Dendritic cell treated with granulocyte-macrophage colony-stimulating factor and Interleukin-4, amounts not matched to agents 40 ng/mL and 50 ng/mL, for 4 days (primary cell): ENCODE results near the gene ORC4.
"Not testable (repeated sequence)": the region's sequence is repeated elsewhere in the genome, so short reads cannot be mapped to it uniquely, and the experiment has no call there.

ENCODE experiments used
- H3K27ac Mint-ChIP-seq: one replicate; pipeline ENCODE4 v1.8.0; 2022; ENCODE audit warnings: mild to moderate bottlenecking, mixed read lengths
- H3K27me3 Mint-ChIP-seq: one replicate; pipeline ENCODE4 v1.8.0; 2022; ENCODE audit warnings: mild to moderate bottlenecking, mixed read lengths
- H3K36me3 Mint-ChIP-seq: one replicate; pipeline ENCODE4 v1.8.0; 2022; ENCODE audit warnings: low read depth, mixed read lengths
- H3K4me1 Mint-ChIP-seq: one replicate; pipeline ENCODE4 v1.8.0; 2022; ENCODE audit warnings: low read depth, mixed read lengths
- H3K4me3 Mint-ChIP-seq: one replicate; pipeline ENCODE4 v1.8.0; 2022; ENCODE audit warnings: mild to moderate bottlenecking, moderate library complexity, mixed read lengths
- H3K9me3 Mint-ChIP-seq: one replicate; pipeline ENCODE4 v1.8.0; 2022; ENCODE audit warnings: mixed read lengths
- intact Hi-C: fragments of 100-400 bp; cut with micrococcal nuclease; formaldehyde crosslinking; loops from one replicate; pipeline ENCODE4 v1.15.0; 2022

Gene ORC4

GRCh38 chr2:148002420-148002819 is 18.1 kb downstream of the ORC4 start:
- Mint-ChIP-seq H3K9me3 (peaks cover 25% of the 10 kb centered on the region), H3K36me3 (peaks cover 21% of the 10 kb centered on the region)
- H3K4me1 Mint-ChIP-seq, H3K27me3 Mint-ChIP-seq, intact Hi-C loops, H3K27ac Mint-ChIP-seq, H3K4me3 Mint-ChIP-seq: not testable (repeated sequence)

GRCh38 chr2:148000095-148000494 is 20.4 kb downstream of the ORC4 start:
- intact Hi-C loops, result no loop called here
- H3K4me3 Mint-ChIP-seq, result no peak overlapping the region
- H3K27ac Mint-ChIP-seq, result no peak overlapping the region
- H3K4me1 Mint-ChIP-seq, result no peaks in the 10 kb centered on the region
- peaks cover 35% of the 10 kb centered on the region for H3K9me3 Mint-ChIP-seq
- no peaks in the 10 kb centered on the region for H3K27me3 Mint-ChIP-seq
- peaks cover 34% of the 10 kb centered on the region for H3K36me3 Mint-ChIP-seq

DNA sequence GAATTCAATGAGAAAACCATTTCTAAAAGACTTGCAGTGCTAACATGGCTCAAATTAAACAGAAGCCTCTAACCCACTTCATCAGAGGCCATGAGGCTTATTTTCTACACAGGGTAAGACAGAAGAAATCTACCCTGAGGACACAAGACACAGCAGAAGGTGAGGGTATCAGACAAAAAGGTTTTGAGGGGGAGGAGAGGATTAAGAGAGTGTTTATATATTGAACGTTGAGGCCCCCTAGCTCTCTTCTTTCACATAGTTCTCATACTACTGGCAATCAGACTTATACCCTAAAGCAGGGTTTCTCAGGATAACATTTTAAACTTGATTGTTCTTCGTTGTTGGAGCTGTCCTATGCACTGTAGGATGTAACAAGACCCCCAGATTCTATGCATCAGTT is 21.4 kb downstream of the ORC4 start:
- H3K27ac Mint-ChIP-seq, result no peak overlapping the region
- intact Hi-C loops, result no loop called here
- no peak overlapping the region for H3K4me3 Mint-ChIP-seq
- peaks cover 38% of the 10 kb centered on the region for H3K9me3 Mint-ChIP-seq
- H3K36me3 Mint-ChIP-seq, result peaks cover 43% of the 10 kb centered on the region
- no peaks in the 10 kb centered on the region for H3K27me3 Mint-ChIP-seq
- no peaks in the 10 kb centered on the region for H3K4me1 Mint-ChIP-seq

DNA sequence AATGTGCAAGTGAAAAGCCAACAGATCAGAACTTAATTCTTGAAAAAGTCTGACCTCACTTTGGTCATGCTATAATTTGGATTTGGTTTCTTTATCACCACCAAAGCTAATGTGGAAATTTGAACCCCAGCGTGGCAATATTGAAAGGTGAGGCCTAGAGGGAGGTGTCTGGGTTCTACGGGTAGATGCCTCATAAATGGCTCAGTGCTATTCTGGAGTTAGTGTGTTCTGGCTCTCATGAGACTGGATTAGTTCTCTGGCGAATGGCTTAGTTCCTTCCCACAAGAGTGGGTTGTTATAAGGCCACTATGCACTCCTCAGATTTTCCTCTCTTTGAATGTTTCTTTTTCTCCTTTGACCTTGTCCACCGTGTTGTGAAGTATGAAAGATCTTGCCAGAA is 22.3 kb downstream of the ORC4 start:
- no peaks in the 10 kb centered on the region for H3K4me1 Mint-ChIP-seq
- H3K4me3 Mint-ChIP-seq, result no peak overlapping the region
- no peaks in the 10 kb centered on the region for H3K27me3 Mint-ChIP-seq
- peaks cover 28% of the 10 kb centered on the region for H3K9me3 Mint-ChIP-seq
- no peak overlapping the region for H3K27ac Mint-ChIP-seq
- H3K36me3 Mint-ChIP-seq, result peaks cover 39% of the 10 kb centered on the region
- intact Hi-C loops, result no loop called here

- Mint-ChIP-seq H3K27me3 (no peaks in the 10 kb centered on the region), H3K4me3 (no peak overlapping the region), H3K36me3 (peaks cover 28% of the 10 kb centered on the region), H3K27ac (no peak overlapping the region), H3K9me3 (peaks cover 17% of the 10 kb centered on the region), H3K4me1 (peaks cover 6% of the 10 kb centered on the region)
- intact Hi-C loops, result no loop called here
These were observed 23.7 kb downstream of the ORC4 start for GRCh38 chr2:147996828-147997227.

- H3K4me3 Mint-ChIP-seq, H3K27me3 Mint-ChIP-seq, H3K4me1 Mint-ChIP-seq, H3K27ac Mint-ChIP-seq: not testable (repeated sequence)
- H3K36me3 Mint-ChIP-seq, result peaks cover 28% of the 10 kb centered on the region
- peaks cover 17% of the 10 kb centered on the region for H3K9me3 Mint-ChIP-seq
- intact Hi-C loops, result loop anchor here (5.0 kb wide), 1 partner anchor 207 kb away; no protein-coding TSS in a partner anchor
These were observed 25.6 kb downstream of the ORC4 start for GRCh38 chr2:147994965-147995364.

DNA sequence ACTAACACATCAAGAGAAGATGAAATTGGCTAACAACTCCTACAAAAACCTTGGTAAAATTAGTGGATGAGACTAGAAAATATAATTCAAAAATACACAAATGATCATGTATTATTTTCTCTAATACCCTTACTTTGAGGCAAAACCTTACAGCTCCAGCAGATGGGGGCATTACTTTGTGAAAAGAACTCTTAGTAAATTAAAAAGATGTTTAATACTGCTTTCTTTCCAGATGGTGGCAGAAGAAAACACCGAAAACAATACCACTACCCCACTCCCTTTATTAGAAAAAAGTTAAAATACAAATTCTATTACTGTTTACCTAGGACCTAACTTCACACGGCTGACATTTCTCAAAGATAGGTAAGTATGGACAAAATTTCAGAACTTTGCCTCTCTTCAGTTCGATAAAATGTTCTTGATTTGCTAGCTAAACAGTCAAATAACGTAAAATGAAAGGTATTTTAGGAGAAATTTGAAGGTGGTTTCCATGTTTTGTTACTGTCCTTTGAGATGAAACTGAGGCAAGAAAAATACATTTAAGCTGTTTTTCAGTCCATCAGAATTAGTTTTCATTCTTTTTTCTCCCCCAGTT is 30.6 kb downstream of the ORC4 start:
- Mint-ChIP-seq H3K36me3 (peaks cover 6% of the 10 kb centered on the region), H3K27ac (no peak overlapping the region)
- intact Hi-C loops, result loop anchor here (5.0 kb wide), 1 partner anchor 212 kb away; no protein-coding TSS in a partner anchor

GRCh38 chr2:147989102-147989501 is 31.4 kb downstream of the ORC4 start:
- Mint-ChIP-seq H3K9me3 (no peaks in the 10 kb centered on the region), H3K36me3 (no peaks in the 10 kb centered on the region), H3K4me3 (no peak overlapping the region), H3K27ac (no peak overlapping the region), H3K4me1 (peaks cover 6% of the 10 kb centered on the region), H3K27me3 (no peaks in the 10 kb centered on the region)
- intact Hi-C loops, result no loop called here

More for the DNA sequence above, 30.6 kb downstream of the ORC4 start:
- no peaks in the 10 kb centered on the region for H3K27me3 Mint-ChIP-seq
- no peak overlapping the region for H3K4me3 Mint-ChIP-seq
- H3K4me1 Mint-ChIP-seq, result peaks cover 6% of the 10 kb centered on the region
- peaks cover 2% of the 10 kb centered on the region for H3K9me3 Mint-ChIP-seq

GRCh38 chr2:147980940-147981528 is 39.5 kb downstream of the ORC4 start:
- Mint-ChIP-seq H3K27me3 (no peaks in the 10 kb centered on the region), H3K36me3 (no peaks in the 10 kb centered on the region), H3K27ac (no peak overlapping the region), H3K4me1 (no peaks in the 10 kb centered on the region), H3K4me3 (no peak overlapping the region), H3K9me3 (no peaks in the 10 kb centered on the region)
- intact Hi-C loops, result no loop called here

GRCh38 chr2:147977679-147978078 is 42.9 kb downstream of the ORC4 start:
- no peaks in the 10 kb centered on the region for H3K27me3 Mint-ChIP-seq

DNA sequence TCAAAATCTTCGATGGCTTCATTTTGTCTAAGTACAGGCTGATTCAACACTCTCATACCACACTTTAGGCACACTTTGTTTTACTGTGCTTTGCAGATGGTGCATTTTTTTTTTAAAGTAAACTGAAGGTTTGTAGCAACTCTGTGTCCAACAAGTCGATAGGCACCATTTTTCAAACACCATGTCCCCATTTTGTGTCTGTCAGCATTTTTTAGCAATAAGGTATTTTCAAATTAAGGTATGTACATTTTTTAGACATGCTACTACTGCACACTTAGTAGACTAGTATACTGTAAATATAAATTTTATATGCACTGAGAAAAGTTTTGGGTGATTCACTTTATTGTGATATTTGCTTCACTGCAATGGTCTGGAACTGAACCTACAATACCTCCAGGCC is 44.4 kb downstream of the ORC4 start:
- H3K9me3 Mint-ChIP-seq, result no peaks in the 10 kb centered on the region
- H3K27ac Mint-ChIP-seq, result no peak overlapping the region
- H3K36me3 Mint-ChIP-seq, result peaks cover 11% of the 10 kb centered on the region
- H3K27me3 Mint-ChIP-seq, result no peaks in the 10 kb centered on the region
- no peak overlapping the region for H3K4me3 Mint-ChIP-seq
- intact Hi-C loops, result no loop called here
- no peaks in the 10 kb centered on the region for H3K4me1 Mint-ChIP-seq

More at GRCh38 chr2:147977679-147978078, 42.9 kb downstream of the ORC4 start:
- H3K27ac Mint-ChIP-seq, result no peak overlapping the region
- H3K4me1 Mint-ChIP-seq, result no peaks in the 10 kb centered on the region
- intact Hi-C loops, result no loop called here
- H3K36me3 Mint-ChIP-seq, result peaks cover 4% of the 10 kb centered on the region
- no peak overlapping the region for H3K4me3 Mint-ChIP-seq
- no peaks in the 10 kb centered on the region for H3K9me3 Mint-ChIP-seq

DNA sequence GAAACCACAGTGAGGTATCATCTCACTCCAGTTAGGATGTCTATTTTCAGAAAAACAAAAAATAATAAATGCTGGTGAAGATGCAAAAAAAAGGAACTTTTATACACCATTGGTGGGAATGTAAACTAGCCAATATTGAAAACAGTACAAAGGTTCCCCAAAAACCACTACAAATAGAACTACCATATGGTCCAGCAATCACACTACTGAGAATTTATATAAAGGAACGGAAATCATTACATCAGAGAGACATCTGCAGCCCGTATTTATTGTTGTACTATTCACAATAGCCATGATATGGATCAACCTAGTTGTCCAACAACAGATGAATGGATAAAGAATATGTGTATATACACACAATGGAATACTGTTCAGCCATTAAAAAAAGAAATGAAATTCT is 52.0 kb downstream of the ORC4 start:
- H3K27ac Mint-ChIP-seq, result no peak overlapping the region
- peaks cover 83% of the 10 kb centered on the region for H3K36me3 Mint-ChIP-seq
- intact Hi-C loops, result no loop called here
- H3K27me3 Mint-ChIP-seq, result no peaks in the 10 kb centered on the region
- no peak overlapping the region for H3K4me3 Mint-ChIP-seq
- H3K4me1 Mint-ChIP-seq, result no peaks in the 10 kb centered on the region
- H3K9me3 Mint-ChIP-seq, result peaks cover 40% of the 10 kb centered on the region

GRCh38 chr2:147952118-147952517 is 68.4 kb downstream of the ORC4 start:
- peaks cover 24% of the 10 kb centered on the region for H3K36me3 Mint-ChIP-seq
- H3K27ac Mint-ChIP-seq, result no peak overlapping the region
- no peaks in the 10 kb centered on the region for H3K4me1 Mint-ChIP-seq
- no peaks in the 10 kb centered on the region for H3K9me3 Mint-ChIP-seq
- H3K4me3 Mint-ChIP-seq, result no peak overlapping the region
- H3K27me3 Mint-ChIP-seq, result no peaks in the 10 kb centered on the region
- intact Hi-C loops, result no loop called here

GRCh38 chr2:147945660-147946059 is 74.9 kb downstream of the ORC4 start:
- Mint-ChIP-seq H3K27ac (no peak overlapping the region), H3K27me3 (no peaks in the 10 kb centered on the region), H3K36me3 (peaks cover 30% of the 10 kb centered on the region), H3K4me3 (no peak overlapping the region), H3K4me1 (no peaks in the 10 kb centered on the region), H3K9me3 (no peaks in the 10 kb centered on the region)
- intact Hi-C loops, result no loop called here

- intact Hi-C loops, result loop anchor here (2.0 to 5.0 kb wide), 2 partner anchors 263 to 569 kb away; no protein-coding TSS in a partner anchor
These were observed 81.2 kb downstream of the ORC4 start for GRCh38 chr2:147939313-147939712.

More at GRCh38 chr2:147939313-147939712, 81.2 kb downstream of the ORC4 start:
- Mint-ChIP-seq H3K4me1 (no peaks in the 10 kb centered on the region), H3K9me3 (no peaks in the 10 kb centered on the region), H3K27me3 (no peaks in the 10 kb centered on the region), H3K36me3 (peaks cover 29% of the 10 kb centered on the region), H3K4me3 (no peak overlapping the region), H3K27ac (no peak overlapping the region)
